K562 (cell line): Measurements from ENCODE around the gene RAB40B. TPM values are rescaled to one million over a fixed set of nuclear protein-coding genes. Genes with fewer than 3 reads are reported as not detected.
A peak's percentile ranks its signal among the peaks of the same experiment; 100 is the strongest.

Source experiments
- ATAC-seq: fragments of 200-7000 bp; cut with Tn5 transposase; 3 replicates; pipeline ENCODE4 v1.9.1; 2020; ENCODE audit warnings: moderate library complexity
- BruUV-seq: library from RNA; stranded (reverse); fragments of 400-500 nt; replicated peaks from 2 replicates; lab custom pipeline; 2021; lab: Mats Ljungman, UMichigan
- CTCF ChIA-PET: fragments of 300-600 bp; formaldehyde crosslinking; extraction: SDS; loops from one replicate; lab custom pipeline; 2021; ENCODE audit warnings: low intra/inter-chr PET ratio; lab: Yijun Ruan, JAX
- POLR2A ChIA-PET: fragments of 300-600, 350-650 bp; sonication (Branson Sonifier 250); formaldehyde crosslinking; extraction: SDS; loops from one replicate; lab custom pipeline; 2021; ENCODE audit warnings: antibody characterized with exemption, inconsistent platforms; lab: Yijun Ruan, JAX
- DNase-seq, 4 experiments: peaks; one replicate each; pipeline versions ENCODE4 v3.0.0 to v3.0.0-alpha.2; 2011 to 2018; ENCODE audit warnings: low spot score in 3 of 4, mixed read lengths in 3 of 4; ENCODE audit errors: extremely low read depth in 1 of 4
- FAIRE-seq: peaks from 2 replicates; lab custom pipeline; 2011; peaks lifted over from hg19 to GRCh38; lab: Jason Lieb, UNC
- H2AFZ ChIP-seq: 2 replicates; pipeline ENCODE4 v1.6.0; 2011; ENCODE audit warnings: low read depth, low read length, control low read depth, inconsistent platforms
- H3K27ac ChIP-seq: fragments of 200-600 bp; 3 replicates; pipeline ENCODE4 v1.8.0; 2011; ENCODE audit warnings: low read depth, mild to moderate bottlenecking, control low read depth, inconsistent platforms, low read length, moderate library complexity, mixed read lengths; ENCODE audit errors: extremely low read depth
- H3K27me3 ChIP-seq, 2 experiments: fragments of 300-600 bp in 1 of 2; 2 replicates in 1 of 2; 3 replicates in 1 of 2; pipeline versions ENCODE4 v1.6.0 to v1.8.0; 2011; ENCODE audit warnings: inconsistent platforms in 2 of 2, low read length in 2 of 2, mild to moderate bottlenecking in 1 of 2, mixed read lengths in 1 of 2, moderate library complexity in 1 of 2; ENCODE audit not compliant: control insufficient read depth in 2 of 2, insufficient read depth in 2 of 2
- H3K36me3 ChIP-seq: fragments of 300-600 bp; 3 replicates; pipeline ENCODE4 v1.8.0; 2011; ENCODE audit warnings: mild to moderate bottlenecking, low read length, inconsistent platforms; ENCODE audit not compliant: control insufficient read depth, insufficient read depth
- H3K4me1 ChIP-seq, 2 experiments: fragments of 200-600 bp in 1 of 2; replicated peaks in 1 of 2; 2 replicates in 1 of 2; 3 replicates in 1 of 2; pipeline versions ENCODE4 v1.5.1 to v1.8.0; 2011; ENCODE audit warnings: inconsistent platforms in 2 of 2, low read length in 2 of 2, mild to moderate bottlenecking in 1 of 2, mixed read lengths in 1 of 2, moderate library complexity in 1 of 2; ENCODE audit not compliant: control insufficient read depth in 2 of 2, insufficient read depth in 2 of 2
- H3K4me2 ChIP-seq: 2 replicates; pipeline ENCODE4 v1.6.1; 2011; ENCODE audit warnings: low read length, control low read depth, inconsistent platforms, mixed read lengths; ENCODE audit not compliant: insufficient read depth
- H3K4me3 ChIP-seq: fragments of 200-600 bp; sonication (generic), shearing (Covaris generic); 2 replicates; pipeline ENCODE4 v1.5.1; 2016; ENCODE audit warnings: control low read depth, inconsistent platforms
- H3K79me2 ChIP-seq: fragments of 200-600 bp; 3 replicates; pipeline ENCODE4 v1.8.0; 2011; ENCODE audit warnings: low read length, inconsistent platforms; ENCODE audit not compliant: control insufficient read depth, insufficient read depth
- H3K9ac ChIP-seq, 2 experiments: 2 replicates each; pipeline versions ENCODE4 v1.6.0 to v1.6.1; 2011; ENCODE audit warnings: low read depth in 2 of 2, low read length in 2 of 2, control low read depth in 1 of 2, inconsistent platforms in 1 of 2, mild to moderate bottlenecking in 1 of 2, mixed read lengths in 1 of 2; ENCODE audit not compliant: insufficient read depth in 1 of 2
- H3K9me1 ChIP-seq: one replicate; pipeline ENCODE4 v1.6.0; 2011; ENCODE audit warnings: inconsistent platforms, mild to moderate bottlenecking, low read length, moderate library complexity; ENCODE audit not compliant: control insufficient read depth, insufficient read depth
- H3K9me3 ChIP-seq: replicated peaks from 2 replicates; pipeline ENCODE4 v1.5.1; 2011; ENCODE audit warnings: low read depth, low read length, inconsistent platforms; ENCODE audit not compliant: control insufficient read depth, insufficient read depth
- H4K20me1 ChIP-seq: replicated peaks from 2 replicates; pipeline ENCODE4 v1.6.1; 2011; ENCODE audit warnings: low read length, inconsistent platforms, mixed read lengths; ENCODE audit not compliant: control insufficient read depth, insufficient read depth
- POLR2G ChIP-seq: fragments of 200-400 bp; formaldehyde crosslinking; IDR thresholded peaks from 2 replicates; pipeline ENCODE4 v1.6.1; 2017; ENCODE audit warnings: low read depth, mild to moderate bottlenecking, antibody characterized with exemption, low read length, moderate library complexity
- WGBS: fragments of 100-300 bp; shearing (Covaris generic); methylation state at CpG from one replicate; pipeline ENCODE4 v1.1.6; 2016; ENCODE audit warnings: low coverage, mixed read lengths; ENCODE audit not compliant: insufficient coverage; ENCODE audit errors: missing lambda C conversion rate; 5-methylcytosine and 5-hydroxymethylcytosine counted together
- in situ Hi-C: fragments of 300-500 bp; cut with MboI; formaldehyde crosslinking; loops from 4 replicates; pipeline ENCODE4 v1.15.0; 2018; ENCODE audit warnings: inconsistent platforms, mixed read lengths
- intact Hi-C: fragments of 100-400 bp; cut with micrococcal nuclease; formaldehyde crosslinking; loops from 2 replicates; pipeline ENCODE4 v1.14.2; 2022
- polyA plus RNA-seq, 8 experiments: library from polyadenylated mRNA; depleted of rRNA in 4 of 8; stranded (reverse) in 5 of 8; unstranded in 3 of 8; fragments of >200 nt; fragmentation: Nextera tagmentation in 2 of 8; fragmentation: Illumina TruSeq in 1 of 8; extraction: Ambion mirVana in 2 of 8; extraction: Trizol in 1 of 8; gene quantifications; 2 replicates each; pipeline versions ENCODE4 v1.2.1 to v1.2.3, GENCODE V29; 2011 to 2014; ENCODE audit warnings: inconsistent platforms in 1 of 8, missing spikeins in 1 of 8
- total RNA-seq, 7 experiments: library from RNA; depleted of rRNA in 6 of 7; stranded (reverse); fragments of >200 nt in 6 of 7; fragmentation: Illumina TruSeq in 2 of 7; extraction: Trizol in 2 of 7; gene quantifications; 2 replicates each; pipeline versions ENCODE4 v1.2.1 to v1.2.3, GENCODE V29; 2011 to 2021; ENCODE audit warnings: low replicate concordance in 1 of 7
- TF ChIP-seq, protein P1 (sequence below): fragments of 450-650 bp; formaldehyde crosslinking; IDR thresholded peaks from 2 replicates; pipeline ENCODE4 v1.4.0; 2022; ENCODE audit warnings: missing genetic modification characterization

Gene RAB40B
- total and polyA plus RNA-seq, 9 of the 15 experiments (the other 6 are each of a cell fraction or from before 2014, with no cell fraction given): 0.13 to 4.6 (median 1.4) TPM

DNA sequence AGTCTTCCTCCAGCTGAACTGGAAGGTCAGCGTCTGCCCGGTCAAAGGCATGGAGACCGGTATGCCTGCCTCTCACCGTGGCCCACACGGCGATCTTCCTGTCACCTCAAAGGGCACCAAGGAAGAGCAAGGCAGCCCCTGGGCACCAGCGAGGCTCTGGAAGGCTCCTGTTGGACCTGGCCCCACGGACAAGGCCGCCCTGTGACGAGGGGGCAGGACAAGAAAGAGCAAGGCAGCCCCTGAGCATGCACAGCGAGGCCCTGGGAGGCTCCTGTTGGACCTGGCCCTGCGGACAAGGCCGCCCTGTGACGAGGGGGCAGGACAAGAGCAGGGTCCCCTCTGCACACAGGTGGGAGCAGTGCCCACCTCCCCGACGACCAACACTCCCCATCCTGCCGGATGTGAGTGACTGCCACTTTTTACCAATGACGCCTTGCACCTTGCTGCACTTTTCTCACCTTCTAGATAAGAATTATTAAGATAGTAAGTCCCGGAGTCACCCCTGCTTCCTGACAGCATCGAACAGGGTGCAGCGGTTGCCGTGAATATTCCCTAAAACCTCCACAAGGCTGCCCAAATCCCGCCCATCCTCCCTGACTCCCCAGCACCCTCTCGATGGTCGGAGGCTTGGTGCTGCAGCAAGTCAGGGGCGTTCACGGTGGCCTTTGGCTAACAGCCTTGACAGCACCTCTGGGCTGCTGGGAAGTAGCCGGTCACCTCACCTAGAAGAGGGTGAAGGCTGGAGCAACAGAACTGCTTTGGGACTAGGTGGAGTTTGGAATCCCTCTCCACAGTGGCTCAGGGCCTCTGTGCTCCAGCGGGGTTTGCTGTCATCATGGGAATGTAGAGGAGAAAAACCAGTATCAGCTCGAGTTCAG is 44.6 kb downstream of the RAB40B start:
- in situ Hi-C loops: no loop called here
- 42% methylated on average over 30 of the region's 30 CpGs for WGBS
- Histone ChIP-seq H3K4me1 (peaks cover 3 to 28% of the 10 kb centered on the region in 2 experiments; a peak in 4 of 5 replicates), H4K20me1 (no peaks in the 10 kb centered on the region), H3K9me1 (no peaks in the 10 kb centered on the region)
- CTCF ChIA-PET: no interaction called here
- TF ChIP-seq POLR2G: 0 out of 2 replicates have a peak, but pooled peaks have one; percentile 12
- TF ChIP-seq, protein P1, sequence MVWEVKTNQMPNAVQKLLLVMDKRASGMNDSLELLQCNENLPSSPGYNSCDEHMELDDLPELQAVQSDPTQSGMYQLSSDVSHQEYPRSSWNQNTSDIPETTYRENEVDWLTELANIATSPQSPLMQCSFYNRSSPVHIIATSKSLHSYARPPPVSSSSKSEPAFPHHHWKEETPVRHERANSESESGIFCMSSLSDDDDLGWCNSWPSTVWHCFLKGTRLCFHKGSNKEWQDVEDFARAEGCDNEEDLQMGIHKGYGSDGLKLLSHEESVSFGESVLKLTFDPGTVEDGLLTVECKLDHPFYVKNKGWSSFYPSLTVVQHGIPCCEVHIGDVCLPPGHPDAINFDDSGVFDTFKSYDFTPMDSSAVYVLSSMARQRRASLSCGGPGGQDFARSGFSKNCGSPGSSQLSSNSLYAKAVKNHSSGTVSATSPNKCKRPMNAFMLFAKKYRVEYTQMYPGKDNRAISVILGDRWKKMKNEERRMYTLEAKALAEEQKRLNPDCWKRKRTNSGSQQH (CRISPR knock-in tag): no peak
- TF ChIP-seq, all 486 proteins: peak for 1
- BruUV-seq: no TSS peak
- no peak; the same call in 2 of the 3 replicates for ATAC-seq
- POLR2A ChIA-PET: interaction anchor here (0.6 kb wide), 1 partner anchor 284 kb away, joined by 3 read pairs; no protein-coding TSS in a partner anchor
- DNase-seq: no peak
- Histone ChIP-seq H3K4me2 (no peak overlapping the region), H3K79me2 (no peaks in the 10 kb centered on the region), H3K27ac (no peak overlapping the region), H3K27me3 (no peaks in the 10 kb centered on the region), H2AFZ (no peak overlapping the region), H3K4me3 (no peak overlapping the region), H3K9me3 (no peaks in the 10 kb centered on the region), H3K9ac (0 out of 4 replicates have a peak overlapping the region, but pooled peaks of 1 of the 2 experiments have one; percentile 6), H3K36me3 (no peaks in the 10 kb centered on the region)
- intact Hi-C loops: no loop called here
- no peak for FAIRE-seq
